Activated T-cell treated with anti-CD3 and anti-CD28 coated beads for 48 hours (primary cell): ENCODE results near the gene MAGI2.
"Not testable (repeated sequence)": the region's sequence is repeated elsewhere in the genome, so short reads cannot be mapped to it uniquely, and the experiment has no call there.

Experiments used
- DNase-seq: peaks from one replicate; pipeline ENCODE4 v3.0.0-alpha.2; 2020; ENCODE audit warnings: low read depth

The MAGI2 gene

DNA sequence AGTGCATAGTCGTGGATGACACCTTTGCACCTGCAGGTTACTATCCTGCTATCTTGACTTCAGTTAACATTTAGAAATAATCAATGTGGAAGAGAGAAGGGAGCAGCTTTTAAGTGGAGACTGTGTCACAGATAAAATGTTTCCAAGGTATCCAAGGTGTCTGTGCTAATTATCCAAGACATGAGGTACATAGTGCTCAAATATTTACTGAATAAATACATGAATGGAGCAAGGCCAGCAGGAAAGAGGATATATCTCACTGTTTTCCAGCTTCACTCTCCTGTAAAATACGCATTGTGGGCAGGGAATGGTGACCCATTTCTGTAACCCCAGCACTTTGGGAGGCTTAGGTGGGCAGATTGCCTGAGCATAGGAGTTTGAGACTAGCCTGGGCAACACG lies 1102.5 kb downstream of the MAGI2 start:
- DNase-seq, result no peak

DNA sequence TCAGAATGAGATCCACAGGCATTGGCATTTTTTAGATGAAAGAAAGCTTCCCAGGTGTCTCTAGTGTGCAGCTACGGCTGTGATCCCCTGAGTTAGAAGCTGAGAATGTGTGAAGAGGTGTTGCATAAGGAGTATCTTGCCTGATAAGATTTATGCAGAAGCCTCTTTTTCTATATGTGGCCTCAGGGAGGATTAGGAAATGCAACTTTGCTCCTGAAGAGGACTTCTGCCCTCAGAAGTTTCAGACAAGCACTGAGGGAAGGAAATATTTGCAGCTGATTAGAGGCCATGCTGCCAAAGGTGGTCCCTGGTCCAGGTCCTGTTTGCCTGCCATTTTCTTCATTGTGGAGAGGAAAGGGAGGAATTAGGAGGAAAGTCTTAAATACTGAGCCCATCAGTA lies 1103.1 kb downstream of the MAGI2 start:
- no peak for DNase-seq

DNA sequence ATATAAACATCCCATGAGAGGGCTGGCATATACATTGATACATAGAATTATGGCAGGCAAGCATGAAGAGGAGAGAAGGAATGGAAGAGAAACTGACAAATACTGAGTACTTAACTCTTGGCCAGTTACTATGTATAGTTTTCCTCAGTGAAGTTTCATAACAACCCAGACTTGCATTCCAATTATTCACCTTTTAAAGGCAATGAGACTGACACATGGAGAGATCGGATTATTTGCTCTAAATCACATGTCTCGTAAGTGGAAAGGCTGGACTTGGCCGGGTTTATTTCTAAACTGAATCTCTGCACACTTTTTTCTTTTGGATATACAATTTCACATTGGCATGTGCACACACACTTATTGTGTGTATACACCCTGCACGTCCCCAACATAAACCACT lies 1106.6 kb downstream of the MAGI2 start:
- no peak for DNase-seq

DNA sequence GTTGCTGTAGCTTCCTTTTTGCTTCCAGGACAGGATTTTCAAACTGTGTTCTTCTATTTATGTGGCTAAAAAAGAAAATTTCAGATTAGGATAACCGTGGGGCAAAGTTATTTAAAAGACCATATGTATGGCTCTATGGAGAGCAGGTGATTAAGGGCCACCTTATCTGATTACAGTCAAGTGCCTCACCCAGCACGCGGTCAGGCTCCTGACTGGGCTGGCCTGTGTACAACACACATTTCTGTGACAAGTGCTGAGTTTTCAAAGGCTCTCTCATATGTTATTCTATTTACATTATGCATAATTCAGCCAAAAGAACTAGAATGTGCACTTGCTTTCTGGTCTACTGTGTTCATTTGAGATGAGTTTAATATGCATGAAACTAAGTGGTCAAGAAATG lies 1107.5 kb downstream of the MAGI2 start:
- no peak for DNase-seq

DNA sequence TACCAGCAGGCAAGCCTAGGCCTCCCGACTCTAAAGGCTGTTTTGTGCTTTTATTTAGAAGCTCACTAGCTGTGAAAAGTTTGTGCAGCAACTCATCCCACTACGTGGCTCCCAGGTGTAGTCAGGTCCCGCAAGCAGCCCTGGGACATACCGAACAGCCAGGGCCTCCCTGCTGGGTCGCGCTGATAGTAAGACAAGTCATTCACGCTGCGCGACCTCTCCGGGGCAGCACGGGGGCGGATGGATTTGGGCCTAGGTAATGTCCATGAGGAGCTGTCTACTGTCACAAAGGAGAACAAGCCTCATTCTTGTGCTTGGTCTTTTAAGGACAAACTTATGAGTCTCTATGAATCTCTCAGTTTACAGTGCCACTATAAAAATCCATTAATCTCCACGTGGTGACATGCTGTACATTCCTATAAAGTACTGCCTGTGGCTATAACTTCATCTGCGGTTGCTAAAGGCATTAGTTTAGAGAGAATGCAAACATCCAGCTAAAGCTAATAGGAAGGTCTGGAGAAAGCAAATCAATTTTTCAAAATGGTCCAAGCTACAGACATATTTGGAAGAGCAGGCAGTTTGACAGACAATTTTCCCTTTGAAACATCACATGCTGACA lies 1108.1 kb downstream of the MAGI2 start:
- no peak for DNase-seq

DNA sequence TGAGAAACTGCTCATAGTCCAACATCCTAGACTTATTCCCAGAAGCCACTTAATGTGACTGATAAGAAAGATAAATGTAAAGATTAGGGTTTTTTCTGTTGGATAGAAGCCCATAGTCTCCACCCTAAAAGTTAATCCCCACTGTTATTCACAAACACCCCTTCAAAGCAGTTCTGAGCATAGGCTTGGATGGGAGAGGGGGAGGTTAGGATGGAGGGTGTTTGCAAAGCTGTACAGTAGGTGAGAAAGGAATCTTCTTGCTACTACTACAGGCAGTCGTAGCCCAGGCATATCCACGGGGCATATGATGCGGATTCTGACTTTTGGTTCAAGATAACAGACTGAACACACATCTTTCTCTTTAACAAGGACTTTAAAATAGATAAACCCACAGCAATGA lies 1119.0 kb downstream of the MAGI2 start:
- no peak for DNase-seq

DNA sequence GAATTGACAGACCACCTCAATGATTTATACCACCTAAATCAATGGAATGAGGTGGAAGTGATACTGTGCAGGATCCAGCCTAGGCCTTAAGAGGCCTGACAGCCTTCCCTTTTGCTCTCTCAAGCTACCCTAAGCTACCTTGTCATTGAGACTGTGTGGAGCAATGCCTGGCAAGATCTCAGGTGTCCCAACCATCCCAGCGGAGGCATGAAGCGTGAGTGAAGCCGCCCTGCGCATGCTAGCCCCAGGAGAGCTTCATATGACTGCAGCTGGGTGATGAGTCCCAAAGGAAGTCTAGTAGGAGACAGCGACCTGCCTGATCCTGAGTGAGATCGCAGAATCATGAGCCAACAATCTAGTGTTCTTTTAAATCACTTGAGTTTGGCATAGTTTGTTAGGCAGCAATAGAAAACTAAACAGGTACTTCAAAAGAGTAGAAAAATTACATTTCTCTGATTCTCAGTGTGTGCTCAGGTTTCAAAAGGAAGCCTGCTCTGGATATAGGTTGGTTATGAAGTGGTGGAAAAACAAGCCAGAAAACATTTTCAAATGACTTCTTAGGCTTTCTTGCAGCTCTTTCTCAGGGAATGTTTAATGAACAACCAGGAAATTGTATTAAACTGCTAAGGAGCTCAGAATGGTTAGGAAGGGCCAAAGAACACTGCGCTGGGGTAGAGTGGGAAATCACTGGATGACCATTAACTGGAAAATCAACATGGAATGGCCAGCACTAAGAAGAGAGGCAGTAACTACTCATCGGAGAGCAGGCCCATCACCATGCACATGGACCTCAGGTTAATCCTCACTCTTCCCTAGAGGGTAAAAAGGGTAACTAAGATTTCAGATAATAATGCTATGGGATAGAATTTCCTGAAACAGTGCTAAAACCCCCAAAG lies 1119.7 kb downstream of the MAGI2 start:
- no peak for DNase-seq

DNA sequence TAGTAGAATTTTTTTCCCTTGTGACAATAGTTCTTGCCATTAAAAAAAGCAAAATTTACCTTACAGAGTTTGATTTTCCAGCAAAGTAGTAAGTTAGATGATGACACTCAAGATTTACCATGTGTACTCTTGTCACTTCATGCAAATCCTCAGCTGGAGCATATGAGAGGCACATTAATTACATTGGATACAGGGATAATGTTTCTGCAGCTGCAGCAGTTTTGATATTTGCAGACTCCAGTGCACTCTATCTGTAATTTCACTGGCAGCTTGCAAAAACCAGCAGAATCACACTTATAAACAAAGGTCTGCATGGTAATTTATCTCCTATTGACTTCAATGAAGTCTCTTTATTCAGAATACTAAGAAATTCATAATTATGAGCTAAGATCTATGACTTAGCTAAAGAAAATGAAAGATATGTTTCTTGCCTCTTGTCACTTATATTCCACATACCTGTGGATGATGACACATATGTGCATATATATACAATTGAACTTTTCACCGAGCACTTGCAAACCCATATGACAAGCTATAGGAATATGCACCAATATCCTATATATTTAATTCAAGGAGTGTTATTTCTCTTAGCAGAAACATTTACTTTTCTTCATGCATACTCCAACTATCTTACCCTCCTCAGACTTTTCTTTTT lies 1124.3 kb downstream of the MAGI2 start:
- no peak for DNase-seq

DNA sequence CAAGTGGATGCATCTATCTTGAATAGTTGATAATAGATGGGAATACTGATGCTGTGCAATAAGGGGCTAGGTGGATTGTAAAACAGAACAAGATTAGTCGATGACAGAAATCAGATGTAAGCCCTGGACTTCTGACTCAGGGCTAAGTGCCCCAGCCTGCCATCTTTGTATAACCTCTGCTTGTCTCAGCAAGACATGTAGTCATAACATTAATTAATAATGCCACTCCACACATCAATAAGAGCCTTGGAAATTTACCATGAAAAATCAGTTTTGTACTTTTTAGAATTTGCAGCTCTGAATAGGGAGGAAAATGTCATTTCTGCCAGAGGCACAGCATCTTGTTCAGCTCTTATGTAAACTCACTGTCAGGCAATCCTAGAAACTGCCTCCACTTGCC lies 1125.7 kb downstream of the MAGI2 start:
- DNase-seq, result no peak

DNA sequence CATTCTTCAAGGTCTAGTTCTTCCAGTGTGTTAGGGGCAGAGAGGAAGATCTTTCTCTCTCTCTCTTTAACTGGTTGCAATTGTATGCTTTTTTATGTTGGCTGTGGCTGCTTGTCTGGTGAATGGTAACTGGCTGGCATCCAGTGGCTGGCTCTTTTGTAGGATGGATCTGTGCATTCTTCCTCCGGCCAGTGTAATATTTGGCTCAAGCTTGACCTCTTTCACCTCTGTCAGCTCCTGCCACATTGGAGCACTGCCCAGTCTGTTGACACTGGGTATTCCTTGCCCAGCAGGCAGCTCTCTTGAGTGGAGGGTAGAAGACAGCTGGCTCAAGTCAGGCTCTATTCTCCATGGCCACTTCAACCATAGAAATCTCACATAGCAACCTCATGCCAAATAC lies 1126.6 kb downstream of the MAGI2 start:
- DNase-seq, result no peak

DNA sequence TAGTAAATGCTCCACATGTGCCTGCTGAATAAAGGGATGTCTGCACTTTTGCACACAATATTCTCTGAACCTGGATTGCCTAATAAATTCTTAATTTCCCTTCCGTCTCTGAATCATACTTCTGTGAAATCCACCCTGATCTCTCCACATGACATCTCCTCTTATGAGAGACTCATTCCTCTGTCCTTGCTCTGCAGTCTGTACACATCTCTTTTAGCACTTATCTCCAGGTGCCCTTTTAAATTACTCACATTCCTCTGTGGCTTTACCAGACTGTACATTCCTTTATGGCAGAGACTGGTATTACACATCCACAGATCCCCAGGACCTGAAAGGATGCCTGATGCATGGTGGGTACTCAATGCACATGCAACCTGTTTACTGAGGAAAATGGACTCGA lies 1127.3 kb downstream of the MAGI2 start:
- DNase-seq, result no peak

DNA sequence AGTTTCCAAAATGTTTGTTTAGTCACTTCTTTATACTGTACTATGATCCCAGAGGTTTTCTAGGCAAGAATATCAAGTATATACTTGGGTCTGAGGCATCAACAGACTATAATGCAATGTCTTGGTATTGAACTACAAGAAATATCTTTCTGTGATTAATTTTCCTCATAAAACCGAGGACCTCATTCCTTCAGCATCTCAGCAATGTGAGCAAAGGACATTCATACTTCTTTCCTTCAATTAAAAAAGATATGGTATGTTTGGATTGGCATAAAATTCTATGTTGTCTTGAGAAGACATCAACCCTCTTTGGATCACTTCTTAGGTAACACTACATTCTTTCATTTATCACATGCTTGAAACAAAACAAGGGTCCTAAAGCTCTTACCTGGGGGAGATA lies 1130.3 kb downstream of the MAGI2 start:
- no peak for DNase-seq

DNA sequence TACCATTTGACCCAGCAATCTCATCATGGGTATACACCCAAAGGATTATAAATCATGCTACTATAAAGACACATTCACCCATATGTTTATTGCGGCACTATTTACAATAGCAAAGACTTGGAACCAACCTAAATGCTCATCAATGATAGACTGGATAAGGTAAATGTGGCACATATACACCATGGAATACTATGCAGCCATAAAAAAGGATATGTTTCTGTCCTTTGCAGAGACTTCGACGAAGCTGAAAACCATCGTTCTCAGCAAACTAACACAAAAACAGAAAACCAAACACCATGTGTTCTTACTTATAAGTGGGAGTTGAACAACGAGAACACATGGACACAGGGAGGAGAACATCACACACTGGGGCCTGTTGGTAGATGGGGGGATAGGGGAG lies 1131.2 kb downstream of the MAGI2 start:
- DNase-seq, result not testable (repeated sequence)

DNA sequence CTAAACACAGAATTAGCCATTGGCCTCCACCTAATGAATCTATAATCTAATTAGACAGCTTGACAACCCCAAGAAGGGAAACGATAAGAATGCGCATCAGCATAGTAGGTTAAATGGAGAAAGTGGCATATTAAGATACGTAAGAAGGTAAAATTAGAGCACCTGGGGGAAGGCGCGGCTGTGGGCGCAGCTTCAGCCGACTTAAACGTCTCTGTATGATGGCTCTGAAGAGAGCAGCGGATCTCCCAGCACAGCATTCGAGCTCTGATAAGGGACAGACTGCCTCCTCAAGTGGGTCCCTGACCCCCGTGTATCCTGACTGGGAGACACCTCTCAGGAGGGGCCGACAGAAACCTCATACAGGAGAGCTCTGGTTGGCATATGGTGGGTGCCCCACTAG lies 1136.1 kb downstream of the MAGI2 start:
- no peak for DNase-seq

DNA sequence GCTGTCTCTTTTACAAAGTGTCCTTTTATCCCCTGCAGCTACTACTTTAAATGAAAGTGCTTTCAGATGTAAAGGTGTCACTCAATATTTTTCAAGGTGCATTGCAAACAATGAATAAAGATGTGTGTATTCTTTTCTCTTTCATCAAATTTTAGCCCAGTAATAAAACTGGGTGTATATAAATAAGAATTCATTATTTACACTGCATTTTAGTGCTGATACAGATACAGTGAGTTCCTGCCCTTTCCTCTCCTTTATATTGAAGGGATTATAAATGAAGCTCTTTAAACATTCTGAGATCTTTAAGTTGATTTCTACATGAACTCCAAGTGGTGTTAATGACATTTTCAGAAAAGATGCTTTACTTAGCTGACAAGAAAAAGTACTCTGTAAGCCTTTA lies 1137.4 kb downstream of the MAGI2 start:
- DNase-seq, result no peak

DNA sequence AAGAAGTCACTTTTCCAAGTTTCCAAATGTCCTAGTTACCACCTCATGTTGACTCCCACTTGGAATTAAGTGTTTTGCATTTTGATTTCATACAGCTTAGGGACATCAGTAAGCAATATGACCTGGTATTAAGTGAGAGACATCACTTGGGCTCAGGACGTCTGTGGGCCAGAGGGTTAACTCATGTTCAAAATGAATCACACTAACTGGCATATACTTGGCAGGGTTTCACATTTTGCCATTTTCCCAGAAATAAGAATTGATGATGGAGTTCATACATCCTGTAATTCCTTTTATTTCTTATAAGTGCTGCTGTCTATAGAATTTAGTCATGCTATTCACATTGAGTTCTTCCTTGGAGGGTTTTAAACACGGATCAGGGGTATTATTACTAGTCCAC lies 1138.3 kb downstream of the MAGI2 start:
- no peak for DNase-seq

DNA sequence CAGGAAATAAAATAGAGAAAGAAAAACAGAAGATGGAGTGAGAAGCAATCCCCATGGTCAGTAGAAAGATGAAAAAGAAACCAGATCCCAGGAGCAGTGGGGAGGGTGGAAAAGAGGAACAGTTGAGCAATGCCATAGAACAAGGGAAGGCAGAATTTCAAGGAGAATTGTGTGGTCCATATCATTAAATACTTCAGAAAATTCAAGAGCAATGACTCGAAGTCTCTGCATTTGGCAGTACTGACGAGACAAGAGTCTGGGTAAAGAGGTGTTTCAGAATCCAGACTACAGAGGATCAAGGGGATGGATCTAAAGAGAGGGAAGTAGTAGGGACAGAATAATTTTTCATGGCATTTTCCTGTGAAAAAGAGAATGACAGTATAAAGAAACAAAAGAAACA lies 1142.3 kb downstream of the MAGI2 start:
- DNase-seq, result no peak

DNA sequence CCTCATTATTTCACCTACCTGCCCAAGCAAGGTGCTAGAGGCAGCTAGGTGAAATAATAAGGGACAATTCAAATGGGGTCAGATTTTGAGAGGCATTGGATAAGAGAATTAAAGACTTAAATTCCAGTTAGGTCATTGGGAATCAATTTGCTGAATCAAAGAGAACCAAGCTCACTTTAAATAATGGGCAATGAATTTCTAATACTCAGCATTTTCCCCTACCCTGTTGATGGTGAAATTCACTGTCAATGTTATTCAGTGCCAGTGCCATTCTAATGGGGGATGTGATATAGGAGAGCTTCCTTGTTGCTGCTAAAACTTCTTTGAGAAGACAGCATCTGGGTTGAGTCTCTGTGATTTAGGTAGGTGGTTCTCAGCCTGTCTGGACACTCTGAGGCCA lies 1145.6 kb downstream of the MAGI2 start:
- no peak for DNase-seq

DNA sequence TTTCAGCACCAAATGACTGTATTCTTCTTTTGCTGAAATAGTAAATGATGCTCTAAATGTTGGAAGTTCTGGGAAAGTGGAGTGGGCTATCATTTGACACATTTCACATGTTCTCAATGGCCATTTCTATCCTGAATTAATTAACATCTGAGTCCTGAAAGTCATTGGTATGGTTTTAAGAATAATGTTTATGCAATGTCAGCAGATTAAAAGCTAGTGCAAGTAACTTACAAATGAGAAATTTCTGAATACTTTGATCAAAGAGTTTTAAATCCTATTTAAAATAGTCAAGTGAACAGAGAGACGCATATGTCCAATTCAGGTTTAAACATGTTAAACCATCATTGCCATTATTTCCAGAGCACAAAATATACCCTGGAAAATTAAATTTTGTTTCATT lies 1146.8 kb downstream of the MAGI2 start:
- DNase-seq, result no peak

DNA sequence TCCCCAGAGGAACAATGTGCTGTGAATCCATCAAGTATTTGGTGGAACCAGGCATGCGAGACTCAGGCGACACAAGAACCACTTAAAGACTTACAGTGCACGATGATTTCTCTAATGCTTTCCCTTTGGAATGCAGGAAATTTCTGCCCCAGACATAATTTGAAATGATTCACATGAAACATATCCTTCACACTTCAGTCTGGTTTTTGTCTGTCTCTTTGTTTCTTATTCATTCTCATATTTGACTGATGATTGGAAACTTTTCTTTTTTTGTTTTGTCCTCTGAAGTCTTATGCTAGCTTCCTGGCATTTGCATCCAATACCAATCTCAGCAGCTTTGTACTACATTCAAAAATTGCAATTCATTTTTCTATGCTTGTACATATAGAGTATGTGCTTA lies 1152.1 kb downstream of the MAGI2 start:
- DNase-seq, result no peak

DNA sequence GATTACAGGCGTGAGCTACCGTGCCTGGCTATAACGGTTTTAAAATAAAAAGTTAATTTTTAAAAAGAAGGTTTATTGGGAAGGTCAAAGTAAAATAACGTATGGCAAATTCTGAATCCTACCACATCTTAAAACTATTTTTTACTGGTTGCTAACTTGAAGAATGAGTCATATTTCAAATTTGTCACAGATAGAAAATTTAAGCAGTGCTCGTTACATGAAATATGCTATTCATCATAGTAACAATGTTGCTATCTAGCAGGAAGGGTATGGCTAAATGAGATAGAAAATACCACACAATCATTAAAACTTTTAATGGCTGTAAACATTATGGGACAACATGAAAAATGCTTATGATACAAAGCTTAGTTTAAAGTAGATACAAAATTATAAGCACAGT lies 1154.4 kb downstream of the MAGI2 start:
- DNase-seq, result no peak

DNA sequence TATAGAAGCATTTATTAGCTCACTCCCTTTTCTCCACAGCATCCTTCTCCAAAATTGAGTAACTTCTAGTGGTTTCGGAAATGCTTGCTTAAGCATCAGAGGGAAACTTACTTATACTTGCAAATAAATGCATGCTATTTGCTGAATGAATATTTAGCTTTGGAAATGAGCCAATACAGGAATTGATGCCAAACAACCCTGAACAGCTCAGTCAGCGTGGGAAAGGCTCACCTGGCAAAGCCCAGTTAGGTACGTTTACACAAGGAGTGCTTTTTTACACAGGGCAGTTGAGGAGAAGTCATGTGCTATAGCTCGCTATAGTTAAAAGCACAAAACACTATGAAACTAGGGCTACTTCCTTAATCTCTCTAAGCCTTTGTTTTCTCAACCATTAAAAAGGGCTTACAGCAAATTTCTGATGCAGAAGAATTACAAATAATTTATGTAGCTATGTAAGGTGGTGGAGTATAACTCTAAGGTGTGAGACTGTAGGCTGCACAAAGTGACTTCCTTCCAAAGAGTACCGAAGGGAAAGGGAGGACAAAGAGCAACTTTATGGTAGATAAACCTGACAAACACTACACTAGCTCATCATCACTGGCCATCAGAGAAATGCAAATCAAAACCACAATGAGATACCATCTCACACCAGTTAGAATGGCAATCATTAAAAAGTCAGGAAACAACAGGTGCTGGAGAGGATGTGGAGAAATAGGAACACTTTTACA lies 1156.7 kb downstream of the MAGI2 start:
- DNase-seq, result no peak
